Inferior parietal cortex (tissue), 1 donor: Measurements from ENCODE around the gene RFNG.
A peak's percentile ranks its signal among the peaks of the same experiment; 100 is the strongest.

Source experiments
- DNase-seq: peaks from one replicate; pipeline ENCODE4 v3.0.0-alpha.2; 2016; ENCODE audit errors: extremely low spot score

The RFNG gene

GRCh38 chr17:82051776-82052637 is at the start of gene RFNG, which contains the start of gene GPS1:
Gene RFNG (minus strand): TSS chr17:82051811. CDS start chr17:82051766, 45 bp downstream.
Gene GPS1 (plus strand): TSS chr17:82051898. CDS start chr17:82051932, 34 bp downstream.
- DNase-seq = peak; percentile 69

GRCh38 chr17:82101301-82101715 is 49.7 kb upstream of the RFNG start:
- DNase-seq = no peak

DNA sequence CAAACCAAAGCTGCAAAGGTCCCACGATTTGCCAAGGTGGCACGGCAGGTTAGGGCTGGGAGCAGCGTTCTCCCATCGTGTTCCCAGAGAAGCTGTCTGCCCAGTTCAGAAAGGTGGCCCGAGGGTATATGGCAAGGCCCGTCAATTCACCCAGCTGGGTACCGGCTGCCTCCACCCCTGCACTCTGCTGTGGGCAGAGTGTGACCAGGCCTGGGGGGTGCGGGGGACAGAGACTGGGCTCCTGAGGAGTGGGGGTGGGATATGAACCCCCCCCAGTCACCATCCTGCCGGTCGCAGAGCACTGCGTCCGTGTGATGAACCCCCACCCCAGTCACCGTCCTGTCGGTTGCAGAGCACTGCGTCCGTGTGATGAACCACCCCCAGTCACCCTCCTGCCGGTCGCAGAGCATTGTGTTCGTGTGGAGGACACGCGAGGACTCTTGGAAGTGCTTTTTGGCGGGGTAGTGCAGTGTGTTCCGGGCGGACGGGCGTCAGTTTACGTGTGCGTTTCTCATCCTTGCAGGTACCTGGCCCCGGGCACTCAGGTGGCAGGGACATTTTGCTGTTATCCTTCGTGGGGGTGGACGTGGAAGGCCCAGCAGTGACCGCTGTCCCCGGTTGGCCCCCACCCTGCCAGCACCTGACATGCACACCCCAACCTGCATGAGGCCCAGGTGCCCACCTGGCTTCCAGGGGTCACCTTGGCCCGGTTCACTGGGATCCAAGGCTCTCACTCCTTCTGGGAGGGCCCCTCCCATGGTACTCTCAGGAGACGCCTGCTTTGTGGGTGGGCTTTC is 49.1 kb upstream of the RFNG start:
- DNase-seq = no peak

- no peak for DNase-seq
These were observed 47.5 kb upstream of the RFNG start for GRCh38 chr17:82098939-82099763.

DNA sequence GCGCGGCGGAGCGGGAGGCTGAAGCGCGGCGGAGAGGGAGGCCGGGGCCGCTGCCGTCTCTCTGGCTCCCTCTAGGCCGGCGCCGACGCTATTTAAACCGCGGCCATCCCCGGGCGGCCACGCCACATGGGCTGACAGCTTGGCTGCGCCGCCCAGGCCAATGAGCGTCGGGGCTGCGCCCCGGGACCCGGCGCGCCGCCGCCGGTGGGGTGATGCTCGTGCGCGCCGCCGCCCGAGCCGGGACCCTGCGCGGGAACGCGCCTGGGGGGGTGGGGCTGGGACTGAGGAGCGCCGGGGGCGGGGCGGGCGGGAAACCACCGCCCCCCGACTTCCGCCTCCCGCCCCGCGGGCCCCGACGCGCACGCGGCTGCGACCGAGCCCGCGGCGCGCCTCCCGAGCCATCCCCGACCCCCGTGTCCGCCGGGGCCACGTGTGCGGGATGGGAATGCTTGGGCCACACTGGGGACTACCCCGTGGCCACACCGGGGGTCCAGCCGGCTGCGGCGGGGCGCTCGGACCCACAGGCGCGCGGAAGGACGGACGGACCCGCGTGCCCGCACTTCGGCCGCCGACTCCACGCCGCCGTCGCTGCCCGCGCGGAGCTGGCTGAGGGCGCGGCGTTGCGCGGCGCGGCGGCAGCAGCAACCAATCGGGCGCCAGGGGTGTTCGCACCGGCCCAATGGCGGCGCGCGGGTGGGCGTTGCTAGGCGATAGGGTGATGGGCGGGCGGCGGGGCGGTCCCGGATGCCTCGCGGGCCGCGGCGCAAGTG is 46.7 kb upstream of the RFNG start, which contains the start of gene FASN:
TSS of gene FASN (minus strand) at position 68 of the 770 bp plus-strand sequence. CDS start 1,791 bp downstream, outside the sequence.
- DNase-seq = peak; percentile 91

- DNase-seq = no peak
These were observed 46.2 kb upstream of the RFNG start for GRCh38 chr17:82097919-82098168.

DNA sequence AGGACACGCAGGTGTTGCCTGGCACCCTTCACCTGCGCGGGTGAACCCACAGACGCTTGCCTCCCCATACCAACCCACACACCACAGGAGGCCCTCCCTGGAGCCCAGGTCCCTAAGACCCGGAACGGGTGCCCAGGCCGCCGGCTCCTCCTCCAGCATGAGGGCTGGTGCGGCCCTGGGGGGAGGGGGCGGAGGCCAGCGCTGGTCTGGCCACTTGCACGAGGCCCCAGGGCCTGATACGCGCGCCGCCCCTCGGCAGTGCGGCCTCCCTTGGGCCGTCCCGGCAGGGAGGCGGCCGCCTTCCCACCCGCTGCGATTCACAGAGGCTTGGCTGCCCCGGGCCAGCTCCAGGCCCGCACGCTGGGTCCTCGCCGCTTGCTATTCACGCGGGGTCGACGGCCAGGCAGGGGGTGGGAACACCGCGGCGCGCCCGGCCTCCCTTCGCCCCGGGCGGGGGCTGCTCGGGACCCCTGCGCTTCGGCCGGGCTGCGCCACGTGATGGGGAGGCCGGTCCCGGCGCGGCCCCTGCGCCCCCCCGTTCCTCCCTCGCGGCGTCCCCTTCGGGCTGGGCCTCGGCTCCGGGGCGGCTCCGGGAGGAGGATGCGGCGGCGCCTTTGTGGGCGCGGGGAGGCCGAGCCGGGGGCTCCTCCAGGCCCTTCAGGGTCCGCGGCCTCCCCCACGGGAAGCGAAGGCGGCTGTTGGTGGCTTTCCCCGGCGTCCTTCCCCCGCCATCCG is 45.7 kb upstream of the RFNG start:
- DNase-seq = no peak

DNA sequence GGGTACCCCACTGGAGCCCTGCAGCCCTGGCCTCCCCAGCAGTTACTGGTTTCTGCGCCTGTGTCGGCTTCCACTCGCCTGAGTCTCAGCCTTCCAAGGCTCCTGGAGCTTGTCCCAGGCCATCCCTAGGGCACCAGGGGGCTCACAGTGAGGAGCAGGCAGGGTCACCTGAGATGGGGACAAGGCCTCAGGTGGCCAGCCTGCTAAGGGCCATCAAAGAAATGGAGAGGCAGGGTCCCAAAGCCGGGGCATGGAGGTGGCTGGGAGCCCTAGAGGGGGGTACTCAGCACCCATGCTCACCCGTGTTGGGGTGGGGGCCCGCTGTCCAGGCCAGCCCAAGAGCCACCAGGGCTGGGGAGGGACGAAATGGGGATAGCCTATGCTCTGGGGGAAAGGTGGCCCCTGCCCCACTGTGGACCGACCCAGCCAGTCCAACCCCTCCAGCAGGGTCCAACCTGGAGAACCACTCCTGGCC is 45.1 kb upstream of the RFNG start:
- no peak for DNase-seq

- no peak for DNase-seq
These were observed 44.4 kb upstream of the RFNG start for GRCh38 chr17:82095777-82096708.

DNA sequence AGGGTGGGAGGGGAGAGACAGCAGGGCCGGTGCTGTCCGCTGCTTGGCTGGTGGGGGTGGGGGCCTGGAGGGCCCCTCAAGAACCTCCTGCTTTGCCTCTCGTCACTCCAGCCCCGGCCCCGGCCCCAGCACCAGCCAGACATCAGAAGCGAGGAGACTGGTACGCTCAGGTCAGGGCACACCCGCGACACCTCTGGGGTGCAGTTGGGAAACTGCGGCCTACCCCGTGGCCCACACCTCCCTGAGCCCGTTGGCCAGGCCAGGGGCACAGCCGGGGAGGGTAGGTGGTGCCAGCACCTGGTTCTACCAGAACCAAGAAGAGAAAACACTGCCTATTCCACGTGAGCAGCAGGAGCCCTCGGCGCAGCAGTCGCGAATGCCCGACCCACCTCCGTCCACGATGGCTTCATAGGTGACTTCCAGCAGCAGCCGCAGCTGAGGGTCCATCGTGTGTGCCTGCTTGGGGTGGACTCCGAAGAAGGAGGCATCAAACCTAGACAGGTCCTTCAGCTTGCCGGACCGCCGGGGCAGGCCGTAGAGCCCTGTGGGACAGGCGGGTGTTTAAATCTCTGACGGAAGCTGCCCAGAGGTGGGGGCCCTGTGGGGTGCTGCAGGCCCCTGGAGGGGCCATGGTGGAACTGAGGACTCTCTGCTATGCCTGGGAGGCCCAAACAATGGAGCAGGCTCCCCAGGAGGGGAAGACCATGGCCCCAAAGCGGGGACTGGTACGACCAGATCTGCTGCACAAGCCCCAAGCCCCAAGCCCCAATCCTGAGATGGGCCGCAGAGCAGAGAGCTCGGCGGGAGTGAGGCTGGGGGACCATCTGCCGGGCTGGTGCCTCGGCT is 43.5 kb upstream of the RFNG start:
- DNase-seq = no peak

DNA sequence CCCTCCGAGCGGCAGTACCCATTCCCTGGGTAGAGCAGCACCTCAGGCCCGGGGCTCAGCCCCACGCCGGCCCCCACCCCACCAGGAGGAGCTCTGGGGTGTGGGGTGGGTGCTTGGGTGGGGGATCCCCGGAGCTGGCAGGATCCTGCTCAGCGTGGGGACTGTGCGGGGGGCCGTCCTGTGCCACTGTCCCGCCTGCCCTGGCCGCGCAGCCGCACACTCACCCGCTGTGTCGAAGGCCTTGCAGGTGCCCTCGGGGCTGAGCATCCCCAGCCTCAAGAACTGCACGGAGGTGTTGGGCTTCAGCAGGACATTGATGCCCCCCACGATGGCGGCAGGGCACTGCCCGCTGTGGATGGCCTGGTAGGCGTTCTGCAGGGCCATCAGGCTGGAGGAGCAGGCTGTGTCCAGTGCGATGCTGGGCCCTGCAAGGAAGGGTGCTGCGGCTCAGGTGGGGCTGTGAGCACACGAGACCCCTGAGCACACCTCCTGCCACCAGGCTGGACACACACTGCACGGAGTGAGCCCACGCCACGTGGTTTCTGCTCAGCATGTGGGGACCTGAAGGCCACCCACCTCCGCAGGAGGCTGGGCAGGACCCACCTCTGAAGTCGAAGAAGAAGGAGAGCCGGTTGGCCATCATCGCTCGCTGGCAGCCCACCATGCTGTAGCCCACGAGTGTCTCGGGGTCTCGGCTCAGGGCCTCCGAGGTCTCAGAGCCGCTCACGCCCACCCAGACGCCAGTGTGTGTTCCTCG is 41.6 kb upstream of the RFNG start:
- no peak for DNase-seq

GRCh38 chr17:82092628-82092994 is 41.0 kb upstream of the RFNG start:
- no peak for DNase-seq

- no peak for DNase-seq
These were observed 40.5 kb upstream of the RFNG start for GRCh38 chr17:82092094-82092586.

DNA sequence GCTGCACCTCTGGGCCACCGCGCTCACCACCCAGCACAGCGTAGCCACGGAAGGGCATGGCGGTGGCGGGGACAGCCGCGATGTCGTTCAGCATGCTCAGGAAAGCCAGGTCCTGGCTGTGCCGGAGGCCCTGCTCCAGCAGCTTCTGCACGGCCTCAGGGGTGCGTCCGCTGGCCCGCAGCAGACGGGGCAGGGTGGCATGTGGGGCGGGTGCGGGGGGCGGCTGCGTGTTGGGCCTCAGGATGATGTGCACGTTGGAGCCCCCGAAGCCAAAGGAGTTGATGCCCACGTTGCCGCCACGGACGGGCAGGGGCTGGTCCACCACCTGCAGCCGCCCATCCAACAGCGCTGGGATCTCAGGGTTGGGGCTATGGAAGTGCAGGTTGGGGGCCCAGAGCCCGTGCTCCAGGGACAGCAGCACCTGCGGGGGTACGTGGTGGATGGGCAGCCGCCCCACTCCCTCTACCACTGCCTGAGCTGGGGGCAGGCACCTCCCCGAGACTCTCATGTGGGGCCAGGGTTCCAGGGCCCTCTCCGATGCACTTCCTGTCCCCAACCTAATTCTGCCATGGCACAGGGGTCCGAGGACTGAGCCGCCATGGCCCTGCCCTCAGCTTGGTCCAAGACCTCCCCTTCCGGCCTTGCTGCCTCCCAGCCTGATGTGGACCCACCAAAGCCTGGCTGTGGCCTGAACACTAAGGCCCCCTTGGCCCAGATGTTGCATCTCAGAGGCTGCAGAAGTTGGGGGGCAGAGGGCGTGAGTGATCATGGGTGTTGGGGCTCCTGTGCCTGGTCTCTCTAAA is 39.9 kb upstream of the RFNG start:
- DNase-seq = no peak

DNA sequence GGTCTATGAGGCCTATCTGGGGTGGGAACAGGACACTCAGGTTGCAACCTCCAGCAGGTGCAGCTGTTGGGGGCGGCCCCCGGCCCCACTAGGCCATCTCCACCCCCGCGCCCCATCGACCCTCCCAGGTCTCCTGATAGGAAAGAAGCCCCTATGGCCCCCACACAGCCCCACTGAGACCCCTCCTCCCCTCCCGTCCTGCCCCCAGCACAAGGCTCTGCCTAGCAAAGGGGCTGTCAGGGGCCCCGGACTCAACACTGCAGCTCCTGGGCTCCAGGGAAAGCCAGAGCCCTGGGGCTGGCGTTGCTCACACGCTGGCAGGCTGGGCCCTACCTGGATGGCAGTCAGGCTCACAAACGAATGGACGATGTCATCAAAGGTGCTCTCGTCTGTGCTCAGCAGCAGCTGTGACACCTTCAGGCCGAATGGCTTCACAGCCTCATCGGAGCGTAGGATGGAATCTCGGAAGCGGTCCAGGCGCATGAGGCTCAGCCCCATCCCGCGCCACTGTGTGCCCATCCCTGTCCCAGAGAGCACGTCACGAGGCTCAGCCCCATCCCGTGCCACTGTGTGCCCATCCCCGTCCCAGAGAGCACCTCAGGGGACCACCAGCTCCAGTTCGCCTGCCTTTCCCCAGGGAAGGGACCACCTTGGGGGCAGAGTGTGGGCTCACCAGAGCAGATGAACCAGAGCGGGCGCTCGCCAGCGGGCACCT is 39.1 kb upstream of the RFNG start:
- no peak for DNase-seq
